Nephron progenitor cell (in vitro differentiated cells): ENCODE results near the gene DR1.
A peak's percentile ranks its signal among the peaks of the same experiment; 100 is the strongest.

Experiments
- DNase-seq: peaks from one replicate; pipeline ENCODE4 v3.0.0; 2021
- H3K27ac Mint-ChIP-seq: 2 replicates; pipeline ENCODE4 v1.8.0; 2021; ENCODE audit warnings: mild to moderate bottlenecking, moderate library complexity, mixed read lengths
- H3K27me3 Mint-ChIP-seq: 2 replicates; pipeline ENCODE4 v1.8.0; 2021; ENCODE audit warnings: mild to moderate bottlenecking, low read depth, mixed read lengths; ENCODE audit not compliant: poor library complexity
- H3K36me3 Mint-ChIP-seq: 2 replicates; pipeline ENCODE4 v1.8.0; 2021; ENCODE audit warnings: low read depth, mixed read lengths
- H3K4me1 Mint-ChIP-seq: 2 replicates; pipeline ENCODE4 v1.8.0; 2021; ENCODE audit warnings: mixed read lengths
- H3K4me3 Mint-ChIP-seq: 2 replicates; pipeline ENCODE4 v1.8.0; 2021; ENCODE audit warnings: mild to moderate bottlenecking, moderate library complexity, mixed read lengths
- H3K9me3 Mint-ChIP-seq: 2 replicates; pipeline ENCODE4 v1.8.0; 2021; ENCODE audit warnings: mild to moderate bottlenecking, moderate library complexity, mixed read lengths
- TF ChIP-seq, protein P1 (sequence below): fragments of 200-600 bp; sonication (generic); IDR thresholded peaks from 2 replicates; pipeline ENCODE4 v1.5.0; 2021; ENCODE audit warnings: antibody characterized with exemption

Gene DR1

DNA sequence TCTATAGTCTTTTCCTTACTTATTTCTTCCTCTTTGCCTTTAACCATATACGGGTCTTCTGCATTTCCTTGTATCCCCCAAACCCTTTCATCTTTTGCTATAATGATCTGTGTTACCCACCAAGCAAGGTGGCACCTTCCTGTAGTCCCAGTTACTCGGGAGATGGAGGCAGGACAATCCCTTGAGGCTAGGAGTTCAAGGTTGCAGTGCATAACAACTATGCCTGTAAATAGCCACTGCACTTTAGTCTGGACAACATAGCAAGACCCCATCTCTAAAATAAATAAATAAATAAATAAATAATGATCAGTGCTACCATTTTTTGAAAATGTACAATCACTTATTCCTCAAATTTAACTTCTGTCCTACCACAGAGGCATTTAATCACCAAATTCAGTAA lies 11.5 kb downstream of the DR1 start:
- Mint-ChIP-seq H3K27ac (no peak overlapping the region), H3K4me1 (no peaks in the 10 kb centered on the region), H3K9me3 (no peaks in the 10 kb centered on the region), H3K36me3 (peaks cover 52% of the 10 kb centered on the region), H3K4me3 (no peak overlapping the region), H3K27me3 (no peaks in the 10 kb centered on the region)
- no peak for DNase-seq
- TF ChIP-seq, protein P1, sequence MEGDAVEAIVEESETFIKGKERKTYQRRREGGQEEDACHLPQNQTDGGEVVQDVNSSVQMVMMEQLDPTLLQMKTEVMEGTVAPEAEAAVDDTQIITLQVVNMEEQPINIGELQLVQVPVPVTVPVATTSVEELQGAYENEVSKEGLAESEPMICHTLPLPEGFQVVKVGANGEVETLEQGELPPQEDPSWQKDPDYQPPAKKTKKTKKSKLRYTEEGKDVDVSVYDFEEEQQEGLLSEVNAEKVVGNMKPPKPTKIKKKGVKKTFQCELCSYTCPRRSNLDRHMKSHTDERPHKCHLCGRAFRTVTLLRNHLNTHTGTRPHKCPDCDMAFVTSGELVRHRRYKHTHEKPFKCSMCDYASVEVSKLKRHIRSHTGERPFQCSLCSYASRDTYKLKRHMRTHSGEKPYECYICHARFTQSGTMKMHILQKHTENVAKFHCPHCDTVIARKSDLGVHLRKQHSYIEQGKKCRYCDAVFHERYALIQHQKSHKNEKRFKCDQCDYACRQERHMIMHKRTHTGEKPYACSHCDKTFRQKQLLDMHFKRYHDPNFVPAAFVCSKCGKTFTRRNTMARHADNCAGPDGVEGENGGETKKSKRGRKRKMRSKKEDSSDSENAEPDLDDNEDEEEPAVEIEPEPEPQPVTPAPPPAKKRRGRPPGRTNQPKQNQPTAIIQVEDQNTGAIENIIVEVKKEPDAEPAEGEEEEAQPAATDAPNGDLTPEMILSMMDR, result no peak

DNA sequence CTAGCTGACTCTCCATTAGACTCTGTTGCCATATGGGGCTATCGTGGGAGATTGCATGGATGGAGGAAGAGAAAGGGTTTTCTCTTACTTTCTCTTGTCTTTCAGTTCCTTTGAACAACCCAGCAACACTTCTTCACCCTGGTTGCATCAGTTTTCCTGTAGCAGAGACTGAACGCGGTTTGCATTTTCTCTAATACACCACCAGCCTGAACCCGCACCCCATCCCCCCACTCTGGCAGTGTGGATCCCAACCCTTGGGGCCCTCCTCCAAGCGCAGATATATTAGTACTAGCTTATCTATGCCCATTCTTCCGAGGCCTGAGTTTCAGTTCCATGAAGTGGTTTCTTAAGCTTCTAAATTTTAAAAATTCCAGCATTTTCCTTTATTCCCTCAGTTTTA lies 12.6 kb downstream of the DR1 start:
- no peaks in the 10 kb centered on the region for H3K4me1 Mint-ChIP-seq
- peak overlapping the region; percentile 3 for H3K27ac Mint-ChIP-seq
- peaks cover 59% of the 10 kb centered on the region for H3K36me3 Mint-ChIP-seq
- TF ChIP-seq, protein P1, result no peak
- no peak overlapping the region for H3K4me3 Mint-ChIP-seq
- DNase-seq, result no peak
- H3K27me3 Mint-ChIP-seq, result no peaks in the 10 kb centered on the region
- H3K9me3 Mint-ChIP-seq, result no peaks in the 10 kb centered on the region

DNA sequence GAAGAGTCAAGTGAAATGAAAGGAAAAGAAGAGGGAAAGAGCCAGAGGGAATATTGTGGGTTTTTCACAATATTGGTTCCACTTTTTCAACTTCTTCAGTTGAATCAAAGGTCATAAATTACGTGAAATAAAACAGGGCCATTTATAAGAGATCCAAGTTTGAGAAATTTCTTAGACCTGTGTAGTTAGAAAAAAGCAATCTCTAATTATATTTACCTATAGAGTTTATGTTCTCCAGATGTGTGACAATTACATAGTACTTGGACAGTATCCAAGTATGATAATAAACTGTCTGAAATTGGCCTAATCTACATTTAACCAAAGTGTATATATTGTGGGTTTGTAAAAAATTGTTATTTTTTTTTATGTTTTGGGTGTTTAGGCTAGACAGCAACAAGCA lies 14.4 kb downstream of the DR1 start:
- no peaks in the 10 kb centered on the region for H3K27me3 Mint-ChIP-seq
- no peaks in the 10 kb centered on the region for H3K9me3 Mint-ChIP-seq
- no peak overlapping the region for H3K27ac Mint-ChIP-seq
- H3K4me1 Mint-ChIP-seq, result no peaks in the 10 kb centered on the region
- H3K4me3 Mint-ChIP-seq, result no peak overlapping the region
- TF ChIP-seq, protein P1, result no peak
- H3K36me3 Mint-ChIP-seq, result peaks cover 66% of the 10 kb centered on the region
- DNase-seq, result no peak

DNA sequence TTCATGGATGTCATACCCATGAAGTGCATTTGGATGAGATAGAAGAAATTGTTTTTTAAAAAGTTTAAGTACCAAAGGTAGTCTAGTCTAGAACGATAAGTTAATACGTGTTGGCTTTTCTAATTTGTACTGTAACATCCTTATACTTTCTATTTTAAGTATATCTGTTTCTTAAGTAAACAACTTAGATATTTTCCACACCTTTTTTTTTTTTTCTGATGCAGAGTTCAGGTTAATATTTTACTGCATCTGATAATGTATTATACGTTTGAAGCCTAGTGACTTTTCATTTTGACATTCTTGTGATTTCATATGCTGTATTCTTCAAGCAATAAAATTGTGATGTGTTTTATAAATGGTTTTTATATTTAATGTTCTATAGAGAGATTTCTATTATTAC lies 16.5 kb downstream of the DR1 start:
- Mint-ChIP-seq H3K9me3 (no peaks in the 10 kb centered on the region), H3K27me3 (no peaks in the 10 kb centered on the region), H3K36me3 (peaks cover 57% of the 10 kb centered on the region), H3K27ac (no peak overlapping the region), H3K4me1 (no peaks in the 10 kb centered on the region), H3K4me3 (no peak overlapping the region)
- no peak for DNase-seq
- TF ChIP-seq, protein P1, result no peak

DNA sequence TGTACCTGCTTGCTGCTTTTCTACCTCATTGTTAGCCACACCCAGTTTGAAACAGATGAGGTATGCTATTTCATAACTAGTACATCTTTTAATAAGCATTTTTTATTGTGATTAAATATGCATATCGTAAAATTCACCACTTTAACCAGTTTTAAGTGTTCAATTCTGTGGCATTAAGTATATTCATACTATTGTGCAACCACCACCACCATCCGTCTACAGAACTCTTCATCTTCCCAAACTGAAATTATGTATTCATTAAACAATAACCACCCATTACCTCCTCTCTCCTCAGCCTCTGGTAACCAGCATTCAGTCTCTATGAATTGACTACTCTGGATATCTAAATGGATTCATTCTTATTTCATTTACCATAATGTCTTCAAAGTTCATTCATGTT lies 20.1 kb downstream of the DR1 start:
- Mint-ChIP-seq H3K4me3 (no peak overlapping the region), H3K9me3 (no peaks in the 10 kb centered on the region), H3K4me1 (no peaks in the 10 kb centered on the region), H3K36me3 (peaks cover 49% of the 10 kb centered on the region), H3K27ac (no peak overlapping the region), H3K27me3 (no peaks in the 10 kb centered on the region)
- TF ChIP-seq, protein P1, result no peak
- DNase-seq, result no peak

DNA sequence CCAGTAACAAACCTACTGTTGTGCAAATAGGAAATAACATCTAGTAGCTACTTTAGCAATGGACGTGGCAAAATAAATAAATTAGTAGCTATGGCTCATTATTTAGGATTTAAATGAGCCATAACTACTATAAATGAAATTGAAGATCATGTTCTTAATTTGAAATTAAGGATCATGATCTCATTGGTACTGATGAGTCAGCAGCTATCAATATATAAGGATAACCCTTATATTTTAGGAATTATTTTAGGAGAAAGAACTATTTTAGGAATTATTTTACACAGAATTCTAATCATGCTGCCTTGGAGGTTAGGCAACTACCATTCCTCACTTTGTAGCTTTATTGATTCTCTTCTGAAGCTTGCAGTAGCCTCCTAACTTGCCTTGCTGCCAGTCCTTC lies 24.0 kb downstream of the DR1 start:
- Mint-ChIP-seq H3K27ac (no peak overlapping the region), H3K4me1 (no peaks in the 10 kb centered on the region), H3K9me3 (peaks cover 15% of the 10 kb centered on the region), H3K36me3 (peaks cover 49% of the 10 kb centered on the region), H3K27me3 (no peaks in the 10 kb centered on the region), H3K4me3 (no peak overlapping the region)
- no peak for DNase-seq
- TF ChIP-seq, protein P1, result no peak
